GM18498 (cell line): ENCODE results near the gene ANK2.

Experiments
- ATAC-seq: cut with Tn5 transposase; IDR thresholded peaks from one replicate; pipeline ENCODE4 v1.9.1; 2021; ENCODE audit warnings: mild to moderate bottlenecking, moderate library complexity; ENCODE audit not compliant: unreplicated experiment

Gene ANK2

GRCh38 chr4:113088050-113088449 is 38.6 kb downstream of the ANK2 start:
- no peak for ATAC-seq

GRCh38 chr4:113090954-113091353 is 41.5 kb downstream of the ANK2 start:
- ATAC-seq: no peak

- ATAC-seq: no peak
Measured at GRCh38 chr4:113094331-113094730, 44.9 kb downstream of the ANK2 start.

- no peak for ATAC-seq
Measured at GRCh38 chr4:113094802-113095201, 45.3 kb downstream of the ANK2 start.

GRCh38 chr4:113101669-113102068 is 52.2 kb downstream of the ANK2 start:
- ATAC-seq: no peak

- ATAC-seq: no peak
Measured at GRCh38 chr4:113103556-113103955, 54.1 kb downstream of the ANK2 start.

GRCh38 chr4:113106108-113106507 is 56.7 kb downstream of the ANK2 start:
- ATAC-seq: no peak

GRCh38 chr4:113109106-113109718 is 59.8 kb downstream of the ANK2 start:
- no peak for ATAC-seq

- no peak for ATAC-seq
Measured at GRCh38 chr4:113112338-113112978, 63.0 kb downstream of the ANK2 start.

- ATAC-seq: no peak
Measured at GRCh38 chr4:113113151-113113550, 63.7 kb downstream of the ANK2 start.

- no peak for ATAC-seq
Measured at GRCh38 chr4:113114884-113115283, 65.4 kb downstream of the ANK2 start.

GRCh38 chr4:113116414-113117357 is 67.2 kb downstream of the ANK2 start:
- no peak for ATAC-seq

GRCh38 chr4:113117358-113117702 is 67.9 kb downstream of the ANK2 start:
- ATAC-seq: no peak

- peak; percentile 62 for ATAC-seq
Measured at GRCh38 chr4:113122066-113122465, 72.6 kb downstream of the ANK2 start.

- ATAC-seq: no peak
Measured at GRCh38 chr4:113125418-113125817, 76.0 kb downstream of the ANK2 start.

- ATAC-seq: no peak
Measured at GRCh38 chr4:113131136-113131535, 81.7 kb downstream of the ANK2 start.

GRCh38 chr4:113131621-113132020 is 82.2 kb downstream of the ANK2 start:
- no peak for ATAC-seq

- ATAC-seq: peak; percentile 66
Measured at GRCh38 chr4:113141901-113142346, 92.5 kb downstream of the ANK2 start.

- ATAC-seq: no peak
Measured at GRCh38 chr4:113142351-113142750, 92.9 kb downstream of the ANK2 start.

- ATAC-seq: no peak
Measured at GRCh38 chr4:113144091-113144490, 94.6 kb downstream of the ANK2 start.

GRCh38 chr4:113145147-113145518 is 95.7 kb downstream of the ANK2 start:
- ATAC-seq: no peak
